Neural cell (in vitro differentiated cells): ENCODE data around the gene MUCL3. TPM values are rescaled to one million over a fixed set of nuclear protein-coding genes. Genes with fewer than 3 reads are reported as not detected.
"Not testable (repeated sequence)": the region's sequence is repeated elsewhere in the genome, so short reads cannot be mapped to it uniquely, and the experiment has no call there.

Source experiments
- H2AFZ ChIP-seq: fragments of 200-600, 300-800 bp; sonication (generic), shearing (Covaris generic); 2 replicates; pipeline ENCODE4 v1.6.0; 2014; ENCODE audit warnings: low read depth, mild to moderate bottlenecking, antibody characterized with exemption, low read length, moderate library complexity
- H3F3A ChIP-seq: fragments of 200-600 bp; shearing (Covaris generic); 2 replicates; pipeline ENCODE4 v1.6.1; 2016; ENCODE audit warnings: mild to moderate bottlenecking, moderate library complexity, mixed read lengths, antibody characterized with exemption, low read length; ENCODE audit not compliant: insufficient read depth, poor library complexity, severe bottlenecking
- H3K27ac ChIP-seq: fragments of 200-600, 300-800 bp; sonication (generic), shearing (Covaris generic); 2 replicates; pipeline ENCODE4 v1.5.1; 2014; ENCODE audit warnings: mild to moderate bottlenecking, low read length, moderate library complexity
- H3K27me3 ChIP-seq: fragments of 300-800, 200-600 bp; sonication (generic), shearing (Covaris generic); 2 replicates; pipeline ENCODE4 v1.6.0; 2014; ENCODE audit warnings: mild to moderate bottlenecking, low read depth, low read length, moderate library complexity; ENCODE audit not compliant: insufficient read depth
- H3K36me3 ChIP-seq: fragments of 300-800, 200-600 bp; sonication (generic), shearing (Covaris generic); 2 replicates; pipeline ENCODE4 v1.5.1; 2014; ENCODE audit warnings: mild to moderate bottlenecking, antibody characterized with exemption, low read length, moderate library complexity; ENCODE audit not compliant: insufficient read depth
- H3K4me2 ChIP-seq: fragments of 300-800, 200-600 bp; sonication (generic), shearing (Covaris generic); 2 replicates; pipeline ENCODE4 v1.6.0; 2014; ENCODE audit warnings: mild to moderate bottlenecking, low read length
- H3K4me3 ChIP-seq: fragments of 300-800, 200-600 bp; sonication (generic), shearing (Covaris generic); 2 replicates; pipeline ENCODE4 v1.5.1; 2014; ENCODE audit warnings: mild to moderate bottlenecking, low read length, moderate library complexity
- H3K79me2 ChIP-seq: fragments of 200-600 bp; shearing (Covaris generic); replicated peaks from 2 replicates; pipeline ENCODE4 v1.6.0; 2014; ENCODE audit warnings: mild to moderate bottlenecking, low read length, moderate library complexity; ENCODE audit not compliant: insufficient read depth
- H3K9ac ChIP-seq: fragments of 300-800, 200-600 bp; sonication (generic), shearing (Covaris generic); 2 replicates; pipeline ENCODE4 v1.6.1; 2016; ENCODE audit warnings: mild to moderate bottlenecking, low read length, mixed read lengths
- H3K9me2 ChIP-seq: fragments of 200-600 bp; shearing (Covaris generic); 2 replicates; pipeline ENCODE4 v1.6.1; 2016; ENCODE audit warnings: mild to moderate bottlenecking, low read length, mixed read lengths; ENCODE audit not compliant: insufficient read depth
- H3K9me3 ChIP-seq: fragments of 200-600, 300-800 bp; sonication (generic), shearing (Covaris generic); 2 replicates; pipeline ENCODE4 v1.6.1; 2016; ENCODE audit warnings: mild to moderate bottlenecking, mixed run types, low read length, moderate library complexity, mixed read lengths
- H4K20me1 ChIP-seq: fragments of 200-600 bp; shearing (Covaris generic); 2 replicates; pipeline ENCODE4 v1.6.1; 2016; ENCODE audit warnings: mild to moderate bottlenecking, mixed run types; ENCODE audit not compliant: insufficient read depth
- CTCF ChIP-seq: fragments of 450-650 bp; IDR thresholded peaks from 2 replicates; pipeline ENCODE4 v1.5.1; 2014; ENCODE audit warnings: antibody characterized with exemption, mild to moderate bottlenecking, moderate library complexity; ENCODE audit not compliant: poor library complexity, severe bottlenecking
- EP300 ChIP-seq: fragments of 450-650 bp; conservative IDR thresholded peaks from 2 replicates; pipeline ENCODE4 v1.6.1; 2014; ENCODE audit warnings: antibody characterized with exemption, mild to moderate bottlenecking, moderate library complexity; ENCODE audit not compliant: poor library complexity, severe bottlenecking
- EZH2 ChIP-seq: fragments of 200-600, 300-800 bp; shearing (Covaris generic), sonication (generic); IDR thresholded peaks from 2 replicates; pipeline ENCODE4 v1.6.1; 2014; ENCODE audit warnings: antibody characterized with exemption, low read length, borderline replicate concordance, mild to moderate bottlenecking; ENCODE audit not compliant: insufficient read depth, poor library complexity, severe bottlenecking
- MXI1 ChIP-seq: fragments of 450-650 bp; conservative IDR thresholded peaks from 2 replicates; pipeline ENCODE4 v1.6.1; 2014; ENCODE audit warnings: antibody characterized with exemption, mild to moderate bottlenecking; ENCODE audit not compliant: poor library complexity, severe bottlenecking
- POLR2AphosphoS5 ChIP-seq: IDR thresholded peaks from 2 replicates; pipeline ENCODE4 v1.6.1; 2012
- RAD21 ChIP-seq: fragments of 450-650 bp; conservative IDR thresholded peaks from 2 replicates; pipeline ENCODE4 v1.6.1; 2014; ENCODE audit warnings: antibody characterized with exemption, mild to moderate bottlenecking, moderate library complexity
- REST ChIP-seq: IDR thresholded peaks from 2 replicates; pipeline ENCODE4 v1.6.1; 2012; ENCODE audit warnings: borderline replicate concordance
- SMC3 ChIP-seq: fragments of 450-650 bp; conservative IDR thresholded peaks from 2 replicates; pipeline ENCODE4 v1.6.1; 2014; ENCODE audit warnings: antibody characterized with exemption, mild to moderate bottlenecking, moderate library complexity; ENCODE audit not compliant: poor library complexity
- TAF1 ChIP-seq: IDR thresholded peaks from 2 replicates; pipeline ENCODE4 v1.6.1; 2012; ENCODE audit warnings: low read depth
- polyA plus RNA-seq: library from polyadenylated mRNA; depleted of rRNA; stranded (reverse); fragments of >200 nt; gene quantifications from 2 replicates; pipeline ENCODE4 v1.2.3, GENCODE V29; 2014

Gene MUCL3
- polyA plus RNA-seq, 1 donor from 2014 or later: not detected

GRCh38 chr6:30900863-30901417 is 39.8 kb upstream of the MUCL3 start:
- H3K79me2 ChIP-seq: no peaks in the 10 kb centered on the region
- H3F3A ChIP-seq: no peaks in the 10 kb centered on the region
- H3K4me2 ChIP-seq: no peak overlapping the region
- TF ChIP-seq EP300: no peak
- no peak for TF ChIP-seq EZH2
- TF ChIP-seq SMC3: no peak
- TF ChIP-seq REST: no peak
- TF ChIP-seq MXI1: no peak
- TF ChIP-seq POLR2AphosphoS5: no peak
- no peak for TF ChIP-seq CTCF
- no peak for TF ChIP-seq RAD21
- TF ChIP-seq TAF1: no peak
- no peak overlapping the region for H3K9ac ChIP-seq
- no peaks in the 10 kb centered on the region for H3K9me3 ChIP-seq
- no peak overlapping the region for H3K4me3 ChIP-seq
- H2AFZ ChIP-seq: no peak overlapping the region
- no peaks in the 10 kb centered on the region for H3K36me3 ChIP-seq
- H4K20me1 ChIP-seq: no peaks in the 10 kb centered on the region
- no peak overlapping the region for H3K27ac ChIP-seq
- H3K9me2 ChIP-seq: no peaks in the 10 kb centered on the region
- no peaks in the 10 kb centered on the region for H3K27me3 ChIP-seq

- no peaks in the 10 kb centered on the region for H4K20me1 ChIP-seq
- H2AFZ ChIP-seq: no peak overlapping the region
- H3F3A ChIP-seq: no peaks in the 10 kb centered on the region
- H3K27ac ChIP-seq: no peak overlapping the region
- no peaks in the 10 kb centered on the region for H3K9me3 ChIP-seq
- H3K36me3 ChIP-seq: no peaks in the 10 kb centered on the region
- H3K4me2 ChIP-seq: no peak overlapping the region
- no peaks in the 10 kb centered on the region for H3K27me3 ChIP-seq
- no peak overlapping the region for H3K4me3 ChIP-seq
- TF ChIP-seq POLR2AphosphoS5 (no peak), MXI1 (no peak), RAD21 (no peak), REST (no peak)
- no peaks in the 10 kb centered on the region for H3K9me2 ChIP-seq
- no peaks in the 10 kb centered on the region for H3K79me2 ChIP-seq
- no peak overlapping the region for H3K9ac ChIP-seq
Observed at GRCh38 chr6:30901436-30901835, 39.3 kb upstream of the MUCL3 start.

- H3K9ac ChIP-seq, H3F3A ChIP-seq, H3K27ac ChIP-seq, H3K9me3 ChIP-seq, H3K4me3 ChIP-seq, H2AFZ ChIP-seq, H4K20me1 ChIP-seq, H3K79me2 ChIP-seq, H3K27me3 ChIP-seq, H3K4me2 ChIP-seq, H3K36me3 ChIP-seq, H3K9me2 ChIP-seq: not testable (repeated sequence)
Observed at GRCh38 chr6:30902196-30902595, 38.6 kb upstream of the MUCL3 start.
